ENCODE data around the gene SLC38A8.

The SLC38A8 gene

DNA sequence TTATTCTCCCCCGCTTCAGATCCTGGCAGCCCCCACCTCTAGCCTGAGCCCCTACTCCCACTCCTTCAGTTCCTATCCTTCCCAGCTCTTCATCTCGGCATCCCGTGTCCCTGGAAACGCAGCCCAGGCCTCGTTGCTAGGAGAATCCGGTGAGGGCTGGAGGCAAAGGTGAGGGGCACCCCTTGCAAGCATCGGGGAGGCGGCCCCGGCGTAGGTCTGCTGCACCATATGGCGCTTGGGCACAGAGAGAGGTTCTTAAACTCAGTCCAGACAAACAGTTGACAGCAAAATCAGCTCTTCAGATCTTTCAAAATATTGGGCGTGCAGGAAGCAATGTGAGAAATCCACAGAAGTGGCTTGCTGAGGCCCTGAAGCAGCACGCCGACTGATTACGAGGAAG is 15.0 kb downstream of the SLC38A8 start:
- DNase-seq: peak; percentile 73

DNA sequence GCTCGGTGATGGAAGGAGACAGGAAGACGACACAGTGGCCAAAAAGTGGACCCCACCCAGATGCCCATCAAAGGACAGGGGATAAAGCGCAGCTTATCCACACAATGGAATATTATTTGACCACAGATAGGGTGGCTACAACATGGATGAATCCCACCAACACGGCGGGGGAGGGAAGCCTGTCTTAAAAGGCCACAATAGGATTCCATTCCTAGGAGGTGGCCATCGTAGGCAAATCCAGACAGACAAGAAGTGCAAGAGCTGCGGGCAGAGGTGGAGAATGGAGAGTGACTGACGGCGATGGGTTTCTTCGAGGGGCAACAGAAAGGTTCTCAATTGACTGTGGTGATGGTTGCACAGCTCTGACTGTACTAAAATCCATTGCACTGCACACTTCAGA is 16.0 kb downstream of the SLC38A8 start:
- no peak for DNase-seq

DNA sequence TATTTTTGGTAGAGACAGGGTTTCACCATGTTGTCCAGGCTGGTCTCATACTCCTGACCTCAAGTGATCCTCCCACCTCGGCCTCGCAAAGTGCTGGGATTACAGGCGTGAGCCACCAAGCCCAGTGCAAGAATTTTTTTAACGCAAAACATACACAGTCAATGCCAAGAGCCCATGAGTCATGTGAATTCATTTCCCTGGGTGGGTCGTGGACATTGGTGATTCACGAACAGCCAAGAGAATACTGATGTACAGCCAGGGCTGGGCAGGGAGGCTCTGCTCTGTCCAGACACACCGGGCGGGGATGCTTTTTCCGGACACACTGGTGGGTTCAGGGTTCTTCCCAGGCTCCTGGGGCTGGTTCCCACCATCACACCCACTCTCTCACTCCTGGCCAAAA is 17.7 kb downstream of the SLC38A8 start:
- no peak for DNase-seq

DNA sequence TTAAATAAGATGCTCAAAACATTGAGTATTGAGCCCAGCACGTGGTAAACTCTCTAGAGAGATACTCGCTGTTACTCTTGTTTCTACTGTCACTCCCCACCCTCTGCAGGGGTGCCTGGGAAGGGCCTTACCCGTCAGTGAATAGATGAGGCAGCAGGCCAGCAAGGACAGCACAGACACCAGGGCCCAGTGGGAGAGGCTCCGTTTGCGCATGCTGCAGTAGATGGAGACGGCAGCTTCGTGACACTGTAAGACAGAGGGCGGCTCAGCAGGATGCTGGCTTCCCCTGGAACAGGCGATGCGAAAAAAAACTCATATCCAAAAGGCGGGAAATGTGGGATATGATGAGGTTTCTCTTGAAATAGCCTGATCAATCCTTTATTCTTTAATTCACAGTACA is 20.0 kb downstream of the SLC38A8 start:
- DNase-seq: peak; percentile 56

- no peak for DNase-seq
These were observed 21.1 kb downstream of the SLC38A8 start for GRCh38 chr16:84021488-84021887.

DNA sequence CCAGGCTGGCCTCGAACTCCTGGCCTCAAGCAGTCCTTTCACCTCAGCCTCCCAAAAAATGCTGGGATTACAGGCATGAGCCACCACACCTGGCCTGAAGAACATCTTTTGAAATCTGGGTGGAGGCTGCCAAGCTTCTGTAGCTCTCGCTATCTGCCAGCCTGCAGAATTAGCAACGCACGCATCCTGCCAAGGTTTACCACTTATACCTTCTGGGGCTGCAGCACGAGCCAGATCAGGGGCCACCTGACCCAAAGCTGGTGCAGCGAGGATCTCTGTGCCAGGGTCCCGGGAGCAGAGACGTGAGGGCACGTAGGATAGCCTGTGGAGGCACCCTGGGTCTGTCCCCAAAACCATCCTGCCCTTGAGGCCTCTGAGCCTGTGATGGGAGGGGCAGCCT is 22.2 kb downstream of the SLC38A8 start:
- no peak for DNase-seq

DNA sequence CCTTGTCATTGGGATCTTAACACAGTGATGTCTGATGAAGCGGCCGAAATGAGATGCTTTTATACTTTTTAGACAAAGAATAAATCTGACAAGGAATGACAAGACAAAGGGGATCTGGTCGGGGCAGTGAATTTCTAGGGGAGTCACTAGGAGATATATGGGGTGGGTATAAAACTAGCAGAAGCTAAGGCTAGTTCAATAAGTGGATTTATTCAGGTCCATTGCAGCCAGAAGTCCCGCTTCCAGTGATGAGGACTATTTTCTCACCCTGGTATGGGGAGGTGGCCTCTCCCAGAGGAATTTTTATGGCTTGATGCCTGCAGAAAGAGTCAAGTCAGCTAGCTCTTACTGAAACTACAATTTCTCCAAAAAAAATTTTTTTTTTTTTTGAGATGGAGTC is 23.9 kb downstream of the SLC38A8 start:
- DNase-seq: no peak

- DNase-seq: no peak
These were observed 26.1 kb downstream of the SLC38A8 start for GRCh38 chr16:84016477-84016876.

DNA sequence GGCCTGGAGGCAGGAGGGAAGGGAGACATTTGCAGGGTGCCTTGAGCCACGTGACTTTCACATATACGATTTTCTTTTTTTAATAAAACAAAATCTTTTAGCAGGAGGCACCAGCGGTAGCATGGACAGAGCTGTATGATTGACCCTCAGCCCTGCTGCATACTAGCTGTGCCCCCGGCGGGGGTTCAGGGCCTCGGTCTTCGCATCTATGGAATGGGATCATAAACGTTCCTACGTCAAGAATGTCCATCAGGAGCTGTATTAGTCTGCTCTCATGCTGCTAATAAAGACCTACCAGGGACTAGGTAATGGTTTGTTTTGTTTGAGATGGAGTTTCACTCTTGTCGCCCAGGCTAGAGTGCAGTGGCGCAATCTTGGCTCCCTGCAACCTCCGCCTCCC is 27.2 kb downstream of the SLC38A8 start:
- DNase-seq: no peak

DNA sequence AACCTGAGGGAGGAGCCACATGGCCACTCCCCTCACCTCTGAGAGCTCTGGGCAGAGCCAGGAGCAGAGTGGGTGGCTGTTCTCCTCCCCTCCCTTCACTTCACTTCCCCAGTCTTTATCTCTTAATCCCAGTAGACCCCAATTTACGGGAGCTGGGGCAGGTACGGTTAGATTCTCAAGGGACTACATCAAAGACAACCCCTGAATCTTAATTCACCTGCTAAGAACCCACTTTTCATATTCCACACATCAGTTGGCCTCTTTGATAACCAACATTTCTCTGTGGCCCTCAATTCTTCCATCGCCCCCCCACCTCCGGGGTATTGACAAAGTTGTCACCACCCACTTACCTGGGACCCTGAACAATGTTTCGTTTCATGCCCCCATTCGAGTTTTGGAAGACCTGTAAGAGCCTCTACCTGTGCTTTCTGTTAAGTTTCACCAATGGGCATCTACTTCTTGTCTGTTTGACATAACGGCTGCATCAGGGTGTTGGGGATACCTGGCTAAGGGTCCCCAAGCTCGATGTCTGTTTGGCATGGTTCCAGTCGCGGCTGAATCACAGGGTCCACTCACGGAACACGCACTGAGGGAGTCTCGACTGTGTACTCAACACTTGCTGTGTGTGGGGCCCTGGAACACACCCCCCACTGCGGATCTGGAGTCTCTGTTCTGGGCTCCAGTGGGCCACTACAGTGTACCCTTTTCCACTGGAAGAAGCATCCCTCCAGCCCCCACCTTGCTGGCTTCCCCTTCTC is 27.8 kb downstream of the SLC38A8 start:
- DNase-seq: no peak

GRCh38 chr16:84013787-84014569 is 28.6 kb downstream of the SLC38A8 start:
- peak; percentile 90 for DNase-seq

DNA sequence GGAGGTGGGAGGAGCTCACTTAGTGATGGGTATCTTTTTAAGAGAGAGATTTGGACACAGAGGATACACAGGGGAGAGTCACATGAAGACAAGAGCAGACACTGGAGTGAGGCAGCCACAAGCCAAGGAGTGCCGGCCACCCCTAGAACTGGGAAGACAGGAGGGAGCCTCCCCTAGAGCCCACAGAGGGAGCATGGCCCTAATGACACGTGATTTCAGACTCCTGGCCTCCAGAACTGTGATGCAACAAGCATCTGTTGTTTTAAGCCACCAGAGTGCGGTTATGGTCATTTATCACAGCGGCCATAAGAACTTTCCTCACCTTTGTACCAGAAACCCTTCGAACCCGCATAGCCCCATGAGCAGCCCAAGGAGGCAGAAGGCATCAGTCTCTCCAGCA is 33.3 kb downstream of the SLC38A8 start:
- no peak for DNase-seq

DNA sequence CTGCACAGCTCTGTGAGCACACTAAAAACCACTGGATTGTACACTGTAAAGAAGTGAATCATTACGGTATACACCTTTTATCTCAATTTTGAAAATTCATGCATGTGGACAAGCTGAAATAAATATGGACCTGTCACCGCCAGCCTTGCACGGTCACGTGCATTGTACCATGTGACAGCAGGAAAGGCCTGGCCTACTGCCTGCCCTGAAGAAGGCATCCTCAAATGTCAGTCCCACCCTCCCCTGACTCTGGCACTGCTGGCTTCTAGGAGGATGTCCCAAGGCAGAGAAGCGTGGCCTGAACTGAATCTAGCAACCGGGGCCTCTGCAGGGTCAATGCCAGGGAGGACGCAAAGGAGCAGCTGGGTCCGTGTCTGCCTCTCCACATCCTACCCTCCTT is 34.6 kb downstream of the SLC38A8 start:
- no peak for DNase-seq

- DNase-seq: no peak
These were observed 35.1 kb downstream of the SLC38A8 start for GRCh38 chr16:84007520-84007919.

GRCh38 chr16:84005391-84005790 is 37.2 kb downstream of the SLC38A8 start:
- DNase-seq: no peak

GRCh38 chr16:84004442-84004841 is 38.2 kb downstream of the SLC38A8 start:
- DNase-seq: no peak

- no peak for DNase-seq
These were observed 39.6 kb downstream of the SLC38A8 start for GRCh38 chr16:84003038-84003437.

DNA sequence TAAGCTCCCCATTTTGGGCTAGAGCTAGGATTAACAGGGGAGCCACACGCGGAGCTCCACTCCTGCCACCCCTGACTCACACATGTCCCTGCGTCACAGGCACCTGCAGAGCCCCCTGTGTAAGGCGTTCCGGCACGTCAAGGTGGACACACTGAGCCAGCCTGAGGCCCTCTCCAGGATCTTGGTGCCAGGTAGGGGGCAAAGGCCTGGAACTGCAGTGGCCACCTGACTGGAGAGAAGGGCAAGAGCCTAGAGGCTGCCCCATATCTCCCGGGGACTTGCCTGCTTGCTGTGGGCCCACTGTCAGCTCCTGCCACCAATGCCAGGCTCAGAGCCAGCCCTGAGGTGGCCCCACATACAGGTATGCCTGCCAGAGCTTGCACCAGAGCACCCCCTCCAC is 40.9 kb downstream of the SLC38A8 start:
- DNase-seq: no peak

DNA sequence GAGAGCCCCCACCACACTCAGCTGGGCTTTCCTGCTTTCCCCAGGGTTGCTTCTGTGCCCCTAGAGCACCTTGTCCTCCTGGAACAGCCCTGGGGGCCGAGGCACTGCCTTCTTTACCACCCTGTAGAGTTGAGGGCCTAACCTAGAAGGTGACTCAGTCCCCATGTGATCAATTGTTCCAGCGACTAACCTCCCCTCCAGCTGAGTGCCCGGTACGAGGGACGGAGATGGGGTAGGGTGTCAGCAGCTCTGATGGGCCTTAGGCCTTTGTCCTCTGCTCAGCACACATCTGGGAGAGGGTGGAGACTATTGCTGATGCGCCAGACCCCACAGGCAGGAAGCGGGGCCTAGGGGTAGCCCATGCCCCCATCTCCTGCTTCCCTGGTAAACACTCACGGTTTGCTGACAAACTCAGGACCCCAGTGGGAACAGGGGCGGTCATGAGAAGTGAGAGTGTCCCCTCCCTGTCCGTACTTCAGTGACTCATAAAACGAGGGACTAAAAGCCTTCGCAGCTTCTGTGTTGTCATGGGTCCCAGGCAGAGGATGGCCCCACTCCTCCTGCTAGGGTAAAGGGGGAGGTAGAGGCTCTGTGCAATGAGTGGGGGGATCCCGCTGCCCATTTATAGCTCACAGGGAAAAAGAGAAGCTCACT is 41.5 kb downstream of the SLC38A8 start:
- DNase-seq: no peak

- DNase-seq: no peak
These were observed 44.5 kb downstream of the SLC38A8 start for GRCh38 chr16:83998091-83998490.

GRCh38 chr16:83996481-83997252 is 45.9 kb downstream of the SLC38A8 start:
- DNase-seq: no peak

GRCh38 chr16:83995754-83996153 is 46.8 kb downstream of the SLC38A8 start:
- peak; percentile 83 for DNase-seq

- DNase-seq: no peak
These were observed 47.9 kb downstream of the SLC38A8 start for GRCh38 chr16:83994703-83995102.

Data from NCI-H2171 (cell line).